HG02981 (cell line): ENCODE measurements around the gene COLEC12.
"Not testable (repeated sequence)": the region's sequence is repeated elsewhere in the genome, so short reads cannot be mapped to it uniquely, and the experiment has no call there.

Source experiments
- ATAC-seq: cut with Tn5 transposase; IDR thresholded peaks from one replicate; pipeline ENCODE4 v1.9.1; 2021; ENCODE audit warnings: mild to moderate bottlenecking, moderate library complexity; ENCODE audit not compliant: unreplicated experiment

COLEC12 gene

DNA sequence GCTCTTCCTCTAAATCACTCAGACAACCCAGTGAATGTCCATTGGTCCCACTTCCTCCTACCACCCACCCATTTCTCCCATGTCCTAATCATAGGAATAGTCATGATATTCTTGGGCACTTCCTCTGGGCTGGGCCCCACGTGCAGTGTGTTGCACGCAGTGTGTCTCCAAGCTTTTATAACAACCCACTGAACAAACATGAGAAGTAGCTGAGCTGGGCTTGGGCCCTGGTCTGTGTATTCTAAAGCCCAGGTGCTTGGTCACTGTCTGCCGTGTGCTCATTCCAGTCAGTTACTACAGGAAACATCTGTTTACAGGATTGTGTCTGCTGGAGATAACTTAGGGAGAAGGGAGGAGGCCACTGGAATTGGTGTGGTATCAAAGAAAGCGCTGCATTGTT is 168.5 kb downstream of the COLEC12 start:
- ATAC-seq: no peak

- no peak for ATAC-seq
These were observed 169.2 kb downstream of the COLEC12 start for GRCh38 chr18:331221-331821.

DNA sequence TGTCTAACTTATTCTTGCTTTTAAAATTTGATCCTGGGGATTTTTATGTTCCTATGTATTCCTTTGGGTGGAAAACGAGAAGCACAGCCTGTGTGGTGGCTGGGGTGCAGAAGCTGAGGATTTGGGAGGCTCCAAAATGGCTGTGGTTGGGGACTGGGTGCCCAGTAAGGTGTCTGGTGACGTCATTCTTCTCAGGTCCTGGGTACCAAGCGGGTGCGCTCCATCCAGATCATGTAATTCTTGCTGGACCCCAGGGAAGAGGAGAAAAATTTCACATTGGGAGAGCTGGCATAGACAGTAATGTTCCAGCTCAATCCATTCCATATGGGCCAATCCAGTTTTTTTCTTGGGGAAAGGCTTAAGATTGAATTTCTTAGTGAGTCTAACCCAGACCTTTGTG is 171.6 kb downstream of the COLEC12 start:
- ATAC-seq: no peak

DNA sequence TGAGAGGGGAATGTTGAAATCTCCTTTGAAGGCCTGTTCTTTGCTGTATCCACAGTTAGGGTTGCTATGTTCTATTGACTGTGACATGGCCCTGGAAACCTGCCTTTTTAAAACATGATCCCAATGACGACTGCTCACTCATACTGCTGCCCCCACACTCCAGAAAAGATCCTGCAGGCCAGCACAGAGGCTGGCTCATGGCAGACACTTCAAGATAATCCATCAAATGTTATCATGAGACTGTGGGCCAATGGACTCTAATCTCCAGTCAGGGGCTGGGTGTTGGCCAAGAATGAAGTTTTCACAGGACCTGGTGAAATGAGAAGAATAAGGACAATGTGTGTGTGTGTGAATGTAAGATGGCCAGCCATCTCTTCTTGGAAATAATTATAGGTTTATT is 173.7 kb downstream of the COLEC12 start:
- no peak for ATAC-seq

DNA sequence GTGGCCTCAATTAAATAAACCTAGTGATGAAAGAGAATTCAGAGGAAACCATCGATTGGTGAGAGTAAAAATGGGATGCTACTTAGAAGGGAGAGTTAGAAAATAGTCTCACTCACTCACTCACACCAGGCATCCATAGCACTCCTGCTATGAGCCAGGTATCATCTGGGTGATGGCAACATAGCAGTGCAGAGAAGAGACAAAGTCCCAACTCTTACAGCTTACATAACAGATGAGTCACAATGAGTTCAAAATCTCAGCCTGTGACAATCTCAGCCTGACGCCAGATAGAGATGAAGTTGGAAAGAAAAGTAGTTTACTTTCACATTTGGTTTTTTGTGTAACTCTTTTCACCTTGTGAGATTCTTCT is 177.3 kb downstream of the COLEC12 start:
- no peak for ATAC-seq

GRCh38 chr18:321865-322467 is 178.5 kb downstream of the COLEC12 start:
- no peak for ATAC-seq

- no peak for ATAC-seq
These were observed 180.3 kb downstream of the COLEC12 start for GRCh38 chr18:320155-320554.

DNA sequence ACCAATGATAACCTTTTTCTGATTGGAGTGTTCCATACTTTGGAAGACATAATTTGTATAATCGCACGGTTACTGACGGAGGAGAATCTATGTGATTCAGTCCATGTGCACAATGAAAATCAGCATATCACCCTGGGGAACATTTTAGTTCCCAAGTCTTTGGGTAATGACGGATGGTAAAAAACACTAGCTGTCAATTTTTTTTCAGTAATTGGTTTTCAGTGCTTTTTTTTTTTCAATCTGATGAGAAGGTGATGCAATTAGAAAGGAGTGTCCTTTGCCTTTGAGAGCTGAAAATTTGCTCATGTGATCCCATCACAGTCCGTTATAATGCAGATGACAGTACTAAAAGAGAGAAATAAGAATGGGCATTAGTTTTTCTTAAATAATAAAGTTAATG is 180.8 kb downstream of the COLEC12 start:
- ATAC-seq: no peak

- no peak for ATAC-seq
These were observed 181.7 kb downstream of the COLEC12 start for GRCh38 chr18:318791-319291.

GRCh38 chr18:317618-318017 is 182.9 kb downstream of the COLEC12 start:
- no peak for ATAC-seq

DNA sequence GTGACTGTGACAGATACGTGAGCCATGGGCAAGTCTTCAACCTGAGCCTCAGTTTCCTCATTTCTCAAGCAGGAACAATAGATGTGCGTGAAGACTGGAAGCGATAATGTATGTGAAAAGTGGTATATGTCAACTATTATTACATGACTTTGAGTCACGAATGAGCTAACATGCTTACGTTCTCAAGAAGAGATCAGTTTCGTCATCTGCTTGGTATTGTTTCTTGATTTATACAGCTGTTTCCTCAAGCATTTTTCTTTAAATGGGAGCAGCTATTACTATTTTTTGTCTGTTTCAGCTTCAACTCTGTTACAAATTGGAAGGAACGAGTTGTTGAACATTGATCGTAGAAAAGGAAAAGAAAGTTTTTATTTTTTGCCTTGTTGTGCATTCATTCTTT is 184.1 kb downstream of the COLEC12 start:
- no peak for ATAC-seq

GRCh38 chr18:313931-314330 is 186.6 kb downstream of the COLEC12 start:
- ATAC-seq: no peak

- ATAC-seq: no peak
These were observed 188.1 kb downstream of the COLEC12 start for GRCh38 chr18:312415-312814.

GRCh38 chr18:310042-310441 is 190.5 kb downstream of the COLEC12 start:
- no peak for ATAC-seq

DNA sequence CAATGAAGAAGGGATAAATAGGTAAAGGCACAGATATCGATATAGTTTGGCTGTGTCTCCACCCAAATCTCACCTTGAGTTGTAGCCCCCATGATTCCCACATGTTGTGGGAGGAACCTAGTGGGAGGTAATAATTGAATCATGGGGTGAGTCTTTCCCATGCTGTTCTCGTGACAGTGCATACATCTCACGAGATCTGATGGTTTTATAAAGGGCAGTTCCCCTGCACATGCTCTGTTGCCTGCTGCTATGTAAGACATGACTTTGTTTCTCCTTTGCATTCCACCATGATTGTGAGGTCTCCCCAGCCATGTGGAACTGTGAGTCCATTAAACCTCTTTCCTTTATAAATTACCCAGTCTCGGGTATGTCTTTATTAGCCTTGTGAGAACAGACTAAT is 192.4 kb downstream of the COLEC12 start:
- ATAC-seq: not testable (repeated sequence)

- ATAC-seq: no peak
These were observed 193.8 kb downstream of the COLEC12 start for GRCh38 chr18:306608-307255.

DNA sequence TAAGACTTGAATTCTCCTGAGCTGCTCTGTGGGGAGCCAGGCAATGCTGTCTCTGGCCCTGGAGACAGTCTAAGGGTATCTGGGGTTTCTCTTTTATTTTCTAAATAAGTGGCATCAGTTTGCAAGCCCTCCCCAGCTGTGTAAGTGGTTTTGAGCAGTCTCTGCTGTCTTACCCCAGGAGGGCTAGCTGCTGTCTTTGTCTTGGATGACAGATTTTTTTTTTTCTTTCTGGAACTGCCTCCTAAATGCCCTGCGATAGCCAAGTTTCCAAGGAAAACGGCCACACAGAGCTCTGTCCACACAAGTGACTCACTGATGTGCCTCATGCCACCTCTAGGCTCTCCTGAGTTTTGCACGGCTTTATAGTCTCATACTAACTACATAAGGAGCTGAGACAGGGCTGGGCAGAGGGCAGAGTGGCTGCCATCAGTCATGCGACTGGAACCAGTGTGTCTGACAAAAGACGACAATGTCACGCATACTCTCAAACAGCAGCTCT is 195.4 kb downstream of the COLEC12 start:
- ATAC-seq: no peak

DNA sequence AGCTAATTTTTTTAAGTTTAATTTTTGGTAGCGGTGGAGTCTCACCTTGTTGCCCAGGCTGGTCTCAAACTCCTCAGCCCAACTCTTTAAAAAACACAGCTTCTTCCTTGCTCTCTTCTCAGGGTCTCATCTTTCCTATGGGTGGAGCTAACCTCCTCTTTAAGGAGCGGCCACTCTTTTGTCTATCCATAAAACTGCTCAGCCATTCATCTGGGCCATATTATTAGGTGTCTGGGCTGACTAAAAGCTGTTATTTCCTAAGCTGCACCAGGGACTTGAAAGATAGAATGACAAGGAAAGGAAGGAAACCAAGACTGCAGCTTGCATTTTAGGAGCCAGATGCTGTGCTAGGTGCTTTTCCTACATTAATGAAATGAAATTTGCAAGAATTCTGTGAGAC is 196.9 kb downstream of the COLEC12 start:
- ATAC-seq: no peak

GRCh38 chr18:303011-303410 is 197.5 kb downstream of the COLEC12 start:
- ATAC-seq: no peak

DNA sequence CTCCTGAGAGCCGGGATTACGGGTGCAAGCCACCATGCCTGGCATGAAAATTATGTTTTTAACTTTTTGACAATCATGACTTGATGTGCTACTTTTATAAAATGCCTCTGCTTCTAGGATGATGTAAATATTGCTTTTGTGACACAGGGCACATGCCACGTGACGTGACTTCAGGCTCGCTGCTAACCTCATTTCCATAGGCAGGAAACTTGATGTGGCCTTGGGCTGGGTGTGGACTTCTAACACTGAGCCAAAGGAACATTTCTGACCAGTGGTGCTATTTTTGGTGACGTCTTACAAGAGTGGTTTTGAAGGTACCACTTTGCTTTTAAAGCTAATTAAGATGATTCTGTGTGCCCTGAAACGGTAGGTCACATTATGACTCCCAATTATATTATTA is 198.4 kb downstream of the COLEC12 start:
- ATAC-seq: no peak

GRCh38 chr18:297936-298335 is 202.6 kb downstream of the COLEC12 start:
- no peak for ATAC-seq

DNA sequence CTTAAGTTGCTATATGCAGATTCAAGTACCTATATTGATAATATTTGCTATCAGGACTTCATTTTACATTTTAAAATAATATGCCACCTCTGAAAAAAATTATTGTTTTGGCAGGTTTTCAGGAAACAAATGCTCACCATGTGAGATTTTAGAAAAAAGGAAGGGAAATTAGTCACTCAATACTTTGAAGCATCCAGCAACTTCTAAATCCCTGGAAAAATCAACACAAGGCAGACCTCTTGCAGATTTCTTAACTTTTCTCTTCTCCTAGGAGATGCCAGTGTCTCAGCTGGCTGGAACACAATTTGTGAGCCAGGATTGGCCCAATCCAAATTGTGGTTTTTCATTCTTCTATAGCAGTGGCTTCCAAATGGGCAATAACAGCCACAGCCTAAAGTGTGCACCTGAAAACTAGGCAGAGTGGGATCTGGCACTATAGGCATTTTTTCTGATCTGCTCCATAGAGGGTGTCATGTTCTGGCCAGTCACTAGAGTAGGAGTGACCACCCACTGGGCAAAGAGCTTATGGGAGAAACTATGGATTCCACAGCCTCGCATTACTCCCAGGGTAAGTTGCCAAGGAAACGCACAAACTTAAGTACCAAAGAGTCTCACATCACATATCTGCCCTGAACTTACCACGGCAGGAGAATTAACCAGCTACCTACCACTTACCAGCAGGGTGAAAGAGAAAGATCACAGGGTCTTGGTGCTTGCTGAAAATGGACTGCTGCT is 204.6 kb downstream of the COLEC12 start:
- ATAC-seq: no peak
